K562 (cell line): ENCODE data around the gene BIRC5. TPM values are rescaled to one million over a fixed set of nuclear protein-coding genes. Genes with fewer than 3 reads are reported as not detected.

ENCODE experiments used
- AFF1 ChIP-seq, 2 experiments: fragments of 450-650 bp; IDR thresholded peaks; 2 replicates each; pipeline ENCODE4 v1.6.1; 2018; ENCODE audit warnings: mild to moderate bottlenecking in 2 of 2, low read depth in 1 of 2; ENCODE audit not compliant: partially characterized antibody in 2 of 2
- ASH1L ChIP-seq: fragments of 450-650 bp; IDR thresholded peaks from 2 replicates; pipeline ENCODE4 v1.6.1; 2018; ENCODE audit warnings: borderline replicate concordance, mild to moderate bottlenecking, low read depth; ENCODE audit not compliant: partially characterized antibody
- ELF4 ChIP-seq: fragments of 450-650 bp; formaldehyde crosslinking; IDR thresholded peaks from 2 replicates; pipeline ENCODE4 v1.4.0; 2022; ENCODE audit warnings: missing genetic modification characterization
- ETV1 ChIP-seq: fragments of 450-650 bp; conservative IDR thresholded peaks from 2 replicates; pipeline ENCODE4 v1.6.1; 2016; ENCODE audit warnings: missing genetic modification characterization, control low read depth, low read depth, missing compliant biosample characterization
- HNRNPLL ChIP-seq: fragments of 200-400 bp; formaldehyde crosslinking; IDR thresholded peaks from 2 replicates; pipeline ENCODE4 v1.6.1; 2017; ENCODE audit warnings: low read length, low read depth, mild to moderate bottlenecking; ENCODE audit not compliant: poor library complexity, severe bottlenecking
- ILK ChIP-seq: fragments of 450-650 bp; IDR thresholded peaks from 2 replicates; pipeline ENCODE4 v1.6.1; 2016; ENCODE audit warnings: missing genetic modification characterization, low read depth, mild to moderate bottlenecking, missing compliant biosample characterization, moderate library complexity, borderline replicate concordance
- IRF1 ChIP-seq: sonication (generic); formaldehyde crosslinking; IDR thresholded peaks from 2 replicates; pipeline ENCODE4 v1.8.0; 2022; ENCODE audit warnings: missing genetic modification reagents, mild to moderate bottlenecking, borderline replicate concordance
- MEF2A ChIP-seq: IDR thresholded peaks from 2 replicates; pipeline ENCODE4 v1.6.1; 2011; ENCODE audit warnings: low read depth, mild to moderate bottlenecking, low read length, moderate library complexity; ENCODE audit not compliant: control insufficient read depth
- MITF ChIP-seq: IDR thresholded peaks from 2 replicates; pipeline ENCODE4 v1.6.1; 2014; ENCODE audit warnings: antibody characterized with exemption
- NBN ChIP-seq: fragments of 450-650 bp; IDR thresholded peaks from 2 replicates; pipeline ENCODE4 v1.6.1; 2016; ENCODE audit warnings: low read depth, mild to moderate bottlenecking
- RB1 ChIP-seq: fragments of 450-650 bp; IDR thresholded peaks from 2 replicates; pipeline ENCODE4 v1.6.1; 2017; ENCODE audit warnings: low read depth, mild to moderate bottlenecking
- USF1 ChIP-seq: sonication (generic); formaldehyde crosslinking; IDR thresholded peaks from 2 replicates; pipeline ENCODE4 v1.9.0; 2022; ENCODE audit warnings: mild to moderate bottlenecking, missing genetic modification reagents
- ZHX1 ChIP-seq: fragments of 150-350 bp; conservative IDR thresholded peaks from 2 replicates; pipeline ENCODE4 v1.6.1; 2014; ENCODE audit warnings: low read length
- ZNF146 ChIP-seq: IDR thresholded peaks from one replicate; pipeline ENCODE4 v1.6.1; 2018; ENCODE audit warnings: missing compliant biosample characterization; ENCODE audit not compliant: unreplicated experiment
- ZNF184 ChIP-seq: sonication (generic); formaldehyde crosslinking; IDR thresholded peaks from 2 replicates; pipeline ENCODE4 v1.5.0; 2020; ENCODE audit warnings: missing genetic modification reagents
- ZNF76 ChIP-seq: fragments of 250-450 bp; sonication (Bioruptor Pico); IDR thresholded peaks from 2 replicates; pipeline ENCODE4 v1.4.0; 2020; ENCODE audit warnings: mild to moderate bottlenecking, moderate library complexity, borderline replicate concordance
- polyA plus RNA-seq, 8 experiments: library from polyadenylated mRNA; depleted of rRNA in 4 of 8; stranded (reverse) in 5 of 8; unstranded in 3 of 8; fragments of >200 nt; fragmentation: Nextera tagmentation in 2 of 8; fragmentation: Illumina TruSeq in 1 of 8; extraction: Ambion mirVana in 2 of 8; extraction: Trizol in 1 of 8; gene quantifications; 2 replicates each; pipeline versions ENCODE4 v1.2.1 to v1.2.3, GENCODE V29; 2011 to 2014; ENCODE audit warnings: inconsistent platforms in 1 of 8, missing spikeins in 1 of 8
- total RNA-seq, 7 experiments: library from RNA; depleted of rRNA in 6 of 7; stranded (reverse); fragments of >200 nt in 6 of 7; fragmentation: Illumina TruSeq in 2 of 7; extraction: Trizol in 2 of 7; gene quantifications; 2 replicates each; pipeline versions ENCODE4 v1.2.1 to v1.2.3, GENCODE V29; 2011 to 2021; ENCODE audit warnings: low replicate concordance in 1 of 7

The BIRC5 gene
- total and polyA plus RNA-seq, 9 of the 15 experiments (the other 6 are each of a cell fraction or from before 2014, with no cell fraction given) = 64.4 to 140 (median 101) TPM

GRCh38 chr17:78250891-78251772, 37.1 kb downstream of the BIRC5 start (continued):
- peak; percentile 79 for TF ChIP-seq USF1
- TF ChIP-seq NBN = 0 out of 2 replicates have a peak, but pooled peaks have one; percentile 54
- TF ChIP-seq ZNF146 (CRISPR knock-in tag) = no peak
- TF ChIP-seq ILK = no peak
- TF ChIP-seq ASH1L = no peak
- no peak for TF ChIP-seq AFF1 (IDR thresholded peaks at IDR 0.05; ENCODE audit: low read depth in 1 of 2, partially characterized antibody in 2 of 2)
- no peak for TF ChIP-seq IRF1 (CRISPR knock-in tag)
- no peak for TF ChIP-seq MEF2A
- TF ChIP-seq RB1 = peak; percentile 96
- TF ChIP-seq ZNF184 (CRISPR knock-in tag) = no peak
- TF ChIP-seq MITF = no peak
- TF ChIP-seq HNRNPLL = no peak
- 0 out of 2 replicates have a peak, but pooled peaks have one; percentile 51 for TF ChIP-seq ZHX1
- no peak for TF ChIP-seq ELF4 (CRISPR knock-in tag)
- TF ChIP-seq ZNF76 (CRISPR knock-in tag) = no peak
- TF ChIP-seq ETV1 (tag) = peak; percentile 41; the same call in 1 of the 2 replicates
